ENCODE data around the gene RARB. TPM values are rescaled to one million over a fixed set of nuclear protein-coding genes. Genes with fewer than 3 reads are reported as not detected.

The RARB gene
- total RNA-seq, 4 donors from 2014 or later: 0.34 to 1.6 (median 1.0) TPM

DNA sequence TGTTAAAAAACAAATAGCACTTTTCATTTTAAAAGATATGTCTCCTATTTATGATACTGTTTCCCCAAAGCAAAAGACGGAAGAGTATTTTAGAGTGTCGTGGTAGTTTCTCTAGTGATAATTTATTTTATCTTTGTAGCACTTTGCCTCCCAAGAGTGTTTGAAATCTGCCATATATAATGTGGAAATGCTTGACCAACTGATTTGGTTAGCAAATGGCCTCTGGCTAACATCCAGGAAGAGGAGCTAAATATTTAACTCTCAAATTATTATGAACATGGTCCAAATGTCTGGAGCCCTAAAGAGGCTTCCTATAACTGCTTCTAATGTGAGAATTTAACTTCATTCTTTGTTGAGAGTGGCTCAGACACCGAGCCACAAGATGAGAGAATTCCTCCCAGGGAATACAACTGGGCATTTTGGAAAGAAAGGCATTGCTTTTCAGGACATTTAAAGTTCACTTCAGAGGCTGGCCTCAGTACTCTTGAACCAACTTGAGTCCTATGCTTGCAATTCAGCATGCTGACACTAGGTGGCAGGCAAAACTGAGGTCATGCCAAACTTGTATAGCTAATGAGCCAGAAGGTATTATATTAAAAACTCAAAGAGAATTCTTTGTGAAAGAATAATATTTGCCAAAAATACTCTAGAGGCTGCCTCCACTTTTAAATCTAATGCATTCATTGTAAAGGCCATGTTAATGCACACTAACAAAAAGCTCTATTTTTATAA is 104.5 kb downstream of the RARB start:
- TF ChIP-seq, protein P1, sequence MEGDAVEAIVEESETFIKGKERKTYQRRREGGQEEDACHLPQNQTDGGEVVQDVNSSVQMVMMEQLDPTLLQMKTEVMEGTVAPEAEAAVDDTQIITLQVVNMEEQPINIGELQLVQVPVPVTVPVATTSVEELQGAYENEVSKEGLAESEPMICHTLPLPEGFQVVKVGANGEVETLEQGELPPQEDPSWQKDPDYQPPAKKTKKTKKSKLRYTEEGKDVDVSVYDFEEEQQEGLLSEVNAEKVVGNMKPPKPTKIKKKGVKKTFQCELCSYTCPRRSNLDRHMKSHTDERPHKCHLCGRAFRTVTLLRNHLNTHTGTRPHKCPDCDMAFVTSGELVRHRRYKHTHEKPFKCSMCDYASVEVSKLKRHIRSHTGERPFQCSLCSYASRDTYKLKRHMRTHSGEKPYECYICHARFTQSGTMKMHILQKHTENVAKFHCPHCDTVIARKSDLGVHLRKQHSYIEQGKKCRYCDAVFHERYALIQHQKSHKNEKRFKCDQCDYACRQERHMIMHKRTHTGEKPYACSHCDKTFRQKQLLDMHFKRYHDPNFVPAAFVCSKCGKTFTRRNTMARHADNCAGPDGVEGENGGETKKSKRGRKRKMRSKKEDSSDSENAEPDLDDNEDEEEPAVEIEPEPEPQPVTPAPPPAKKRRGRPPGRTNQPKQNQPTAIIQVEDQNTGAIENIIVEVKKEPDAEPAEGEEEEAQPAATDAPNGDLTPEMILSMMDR (IDR thresholded peaks at IDR 0.05; ENCODE audit: low read depth): no peak

DNA sequence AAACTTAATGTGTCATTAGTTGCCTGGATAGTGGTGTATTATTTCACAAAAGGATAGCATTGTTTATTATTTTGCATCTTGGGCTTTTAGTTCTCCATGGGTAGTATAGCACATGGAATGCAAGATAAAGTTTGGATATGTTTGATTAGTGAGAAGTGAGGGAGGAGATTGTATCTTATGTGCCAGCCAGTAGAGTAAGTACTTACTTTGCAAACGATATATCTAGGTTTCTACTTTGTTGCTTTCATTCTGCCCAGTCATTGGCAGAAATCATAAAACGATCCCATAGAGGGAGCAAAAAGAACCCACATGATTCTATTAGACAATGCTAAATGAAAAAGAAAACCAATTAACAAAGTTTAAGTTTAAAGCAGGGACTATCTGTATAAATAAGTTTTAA is 105.3 kb downstream of the RARB start:
- TF ChIP-seq, protein P1 (IDR thresholded peaks at IDR 0.05; ENCODE audit: low read depth): no peak

DNA sequence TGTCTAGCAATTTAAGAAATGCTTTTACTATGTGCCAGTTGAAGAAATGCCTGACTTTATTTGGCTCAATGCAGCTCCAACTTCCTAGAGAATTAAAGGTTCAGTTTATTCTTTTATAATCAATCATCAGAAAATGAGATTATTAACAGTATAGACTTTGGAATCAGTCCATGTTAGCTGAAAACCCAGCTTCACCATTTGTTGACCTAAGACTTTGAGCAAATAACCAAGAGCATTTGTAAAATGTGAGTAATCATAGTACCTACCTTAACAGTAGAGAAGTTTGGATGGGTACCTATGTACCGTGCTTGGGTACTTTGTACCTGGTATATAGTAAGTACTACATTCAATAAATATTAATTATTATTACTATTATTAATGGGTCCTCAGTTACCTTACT is 105.9 kb downstream of the RARB start:
- TF ChIP-seq, protein P1 (IDR thresholded peaks at IDR 0.05; ENCODE audit: low read depth): no peak

DNA sequence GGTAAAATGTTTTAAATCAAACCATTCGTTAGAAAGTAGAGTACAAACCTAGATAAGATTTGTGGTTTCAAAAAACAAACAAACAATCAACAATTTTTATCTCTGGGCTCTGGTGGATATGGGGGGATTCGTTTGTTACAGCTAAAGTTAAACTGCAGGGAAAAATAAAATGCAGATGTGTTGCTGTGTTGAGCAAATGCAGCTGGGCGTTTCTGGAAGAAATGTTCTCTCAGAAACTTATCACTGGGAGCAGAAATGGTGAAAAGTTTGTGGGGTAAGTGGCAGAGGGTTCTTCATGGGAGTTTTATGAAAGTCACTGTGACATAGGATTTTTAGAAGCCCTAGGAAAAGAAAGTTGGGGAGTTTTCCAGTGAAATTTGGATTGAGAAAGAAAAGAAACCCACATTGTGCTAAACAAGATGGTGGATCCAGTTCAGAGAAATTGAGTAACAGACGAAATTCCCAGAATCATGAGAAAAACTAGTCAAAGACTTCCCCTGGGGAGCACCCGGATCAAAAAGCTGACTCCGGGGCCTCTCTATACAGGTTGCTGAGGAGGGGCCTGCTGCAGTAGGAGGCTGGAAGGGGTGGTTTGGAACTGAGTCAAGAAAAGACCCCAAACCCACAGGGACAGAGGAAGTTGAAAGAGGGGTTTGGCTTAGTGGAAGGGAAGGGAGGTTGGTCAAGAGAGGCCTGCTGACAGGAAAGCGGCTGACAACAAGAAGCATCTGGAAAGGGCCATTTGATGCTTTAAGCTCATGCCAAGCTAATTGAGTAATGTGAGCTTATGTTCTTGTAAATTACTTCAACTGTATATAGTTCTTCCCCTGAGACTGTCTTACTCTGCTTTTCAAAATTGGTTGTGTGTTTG is 108.7 kb downstream of the RARB start:
- TF ChIP-seq, protein P1 (IDR thresholded peaks at IDR 0.05; ENCODE audit: low read depth): no peak

DNA sequence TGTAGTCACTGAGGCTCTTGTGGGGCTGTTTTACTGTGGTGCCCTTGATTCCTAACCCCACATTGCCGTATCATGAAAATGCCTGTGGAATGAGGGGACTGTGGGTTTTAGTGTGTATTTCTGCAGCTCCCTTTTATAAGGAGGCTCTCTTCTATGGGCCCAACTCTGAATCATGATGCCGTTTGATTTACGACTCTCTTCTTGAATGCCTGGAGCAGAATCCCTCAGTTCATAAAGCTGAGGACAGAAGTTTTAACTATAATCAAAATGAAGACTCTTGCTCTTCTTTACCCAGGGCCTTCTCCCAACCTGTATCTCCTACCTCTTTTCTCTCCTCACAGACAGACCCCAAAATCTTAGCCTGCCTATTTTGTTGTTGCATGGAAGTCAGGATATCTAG is 109.5 kb downstream of the RARB start:
- TF ChIP-seq, protein P1 (IDR thresholded peaks at IDR 0.05; ENCODE audit: low read depth): no peak

DNA sequence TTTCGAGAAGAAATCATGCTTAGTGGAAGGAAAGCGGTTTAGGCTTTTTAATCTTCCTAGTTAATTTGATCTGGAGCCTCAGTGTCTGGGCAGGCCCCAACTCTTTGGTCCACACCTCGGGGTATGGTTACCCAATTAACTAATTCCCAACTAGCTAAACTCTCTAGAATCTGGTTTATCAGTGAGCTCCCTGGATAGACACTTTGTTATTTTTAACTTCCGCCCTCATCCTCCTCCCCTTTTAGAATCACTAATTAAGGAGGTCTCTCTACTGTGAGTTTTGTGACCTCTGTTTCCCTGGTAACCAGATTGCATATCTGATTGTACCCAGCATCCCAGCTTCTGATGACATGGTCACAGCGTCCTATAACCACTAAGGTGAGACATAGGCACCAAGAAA is 112.2 kb downstream of the RARB start:
- TF ChIP-seq, protein P1 (IDR thresholded peaks at IDR 0.05; ENCODE audit: low read depth): no peak

DNA sequence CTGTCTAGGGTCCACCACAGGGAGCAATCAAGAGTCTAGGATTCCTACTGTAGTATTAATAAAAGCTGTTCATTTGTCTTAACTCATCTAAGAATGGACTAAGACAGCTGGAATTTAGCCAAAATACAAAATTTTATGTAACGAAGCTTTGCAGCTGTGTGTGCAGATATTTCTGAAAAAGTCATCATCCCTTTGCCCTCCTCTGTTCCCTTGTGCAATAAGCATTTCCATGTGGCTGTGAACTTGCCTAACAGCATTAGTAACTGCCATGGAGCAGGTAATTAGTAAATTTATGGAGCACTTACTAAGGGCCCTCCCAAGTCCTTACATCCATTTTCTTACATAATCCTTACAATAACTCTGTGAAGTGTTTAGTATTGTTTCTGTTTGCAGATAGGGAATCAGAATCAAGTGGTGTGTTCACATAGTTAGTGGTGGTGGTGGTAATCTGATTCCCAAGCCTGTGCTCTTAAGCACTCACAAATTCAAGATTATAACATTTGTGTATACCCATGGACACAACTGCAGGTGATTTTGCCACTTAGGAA is 114.5 kb downstream of the RARB start:
- TF ChIP-seq, protein P1 (IDR thresholded peaks at IDR 0.05; ENCODE audit: low read depth): no peak

Data from subcutaneous adipose tissue (tissue), 4 donors.